ENCODE results near the gene ATXN1.

Gene ATXN1

GRCh38 chr6:16562498-16562897 is 198.8 kb downstream of the ATXN1 start:
- no peak for TF ChIP-seq Cebpa-rat (IDR thresholded peaks at IDR 0.05)

GRCh38 chr6:16559071-16559470 is 202.2 kb downstream of the ATXN1 start:
- Histone ChIP-seq H3K9me3 (no peaks in the 10 kb centered on the region), H3K36me3 (no peaks in the 10 kb centered on the region), H3K9ac (no peak overlapping the region), H3K27me3 (no peaks in the 10 kb centered on the region), H4K20me1 (no peaks in the 10 kb centered on the region), H3K27ac (no peak overlapping the region), H3K4me3 (no peak overlapping the region), H3K4me2 (no peak overlapping the region), H3K4me1 (no peaks in the 10 kb centered on the region)
- TF ChIP-seq Cebpa-rat (IDR thresholded peaks at IDR 0.05), result no peak

More at GRCh38 chr6:16562498-16562897, 198.8 kb downstream of the ATXN1 start:
- Histone ChIP-seq H3K4me2 (no peak overlapping the region), H3K4me3 (no peak overlapping the region), H3K27ac (no peak overlapping the region), H3K36me3 (no peaks in the 10 kb centered on the region), H3K4me1 (no peaks in the 10 kb centered on the region), H3K9me3 (no peaks in the 10 kb centered on the region), H4K20me1 (no peaks in the 10 kb centered on the region), H3K9ac (no peak overlapping the region), H3K27me3 (no peaks in the 10 kb centered on the region)

DNA sequence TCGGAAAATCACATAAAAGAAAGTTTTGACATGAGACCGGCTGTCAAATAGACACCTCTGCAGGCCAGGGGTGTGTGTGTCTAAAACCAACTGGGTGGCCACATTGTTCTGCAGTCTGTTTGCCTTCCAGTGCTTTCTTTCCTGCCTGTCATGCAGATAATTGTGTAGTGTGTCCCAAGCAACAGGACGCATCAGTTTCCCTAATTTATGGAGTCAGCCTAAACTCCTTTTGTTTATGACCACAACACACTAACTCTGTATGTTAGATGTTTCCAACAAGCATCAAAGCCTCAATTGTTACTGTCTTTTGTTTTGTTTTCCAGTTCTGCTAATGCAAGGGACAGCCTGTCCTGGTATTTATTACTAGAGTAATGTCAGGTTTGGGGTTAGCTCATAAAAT is 205.7 kb downstream of the ATXN1 start:
- no peak overlapping the region for H3K9ac ChIP-seq
- H3K4me1 ChIP-seq, result no peaks in the 10 kb centered on the region
- no peak overlapping the region for H3K27ac ChIP-seq
- H3K27me3 ChIP-seq, result no peaks in the 10 kb centered on the region
- no peak for TF ChIP-seq Cebpa-rat (IDR thresholded peaks at IDR 0.05)
- no peaks in the 10 kb centered on the region for H3K36me3 ChIP-seq
- H4K20me1 ChIP-seq, result no peaks in the 10 kb centered on the region
- H3K4me3 ChIP-seq, result no peak overlapping the region
- H3K9me3 ChIP-seq, result no peaks in the 10 kb centered on the region
- no peak overlapping the region for H3K4me2 ChIP-seq

- no peaks in the 10 kb centered on the region for H4K20me1 ChIP-seq
- H3K27me3 ChIP-seq, result no peaks in the 10 kb centered on the region
- H3K27ac ChIP-seq, result no peak overlapping the region
- H3K9me3 ChIP-seq, result no peaks in the 10 kb centered on the region
- H3K4me3 ChIP-seq, result no peak overlapping the region
- no peaks in the 10 kb centered on the region for H3K4me1 ChIP-seq
- no peak overlapping the region for H3K4me2 ChIP-seq
- TF ChIP-seq Cebpa-rat (IDR thresholded peaks at IDR 0.05), result no peak
- H3K36me3 ChIP-seq, result no peaks in the 10 kb centered on the region
- no peak overlapping the region for H3K9ac ChIP-seq
Observed at GRCh38 chr6:16553531-16553930, 207.7 kb downstream of the ATXN1 start.

DNA sequence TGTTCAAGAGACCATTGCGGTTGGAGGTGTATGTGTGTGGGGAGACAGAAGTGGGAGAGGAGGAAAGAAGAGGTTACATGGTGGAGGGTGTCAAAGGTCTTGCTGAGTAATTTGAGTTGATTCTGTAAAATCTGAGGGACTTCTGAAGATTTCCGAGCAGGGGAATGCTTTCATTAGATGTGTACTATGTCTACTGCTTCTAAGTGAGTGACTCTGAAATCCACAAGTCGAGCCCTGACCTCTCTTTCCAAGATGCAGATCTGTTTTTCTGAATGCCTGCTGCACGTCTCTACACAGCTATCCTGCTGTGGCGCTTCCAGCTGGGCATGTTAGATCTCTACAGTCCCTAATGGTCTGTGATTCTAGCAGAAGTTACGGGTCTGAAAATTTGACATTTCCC is 209.8 kb downstream of the ATXN1 start:
- no peak overlapping the region for H3K4me2 ChIP-seq

DNA sequence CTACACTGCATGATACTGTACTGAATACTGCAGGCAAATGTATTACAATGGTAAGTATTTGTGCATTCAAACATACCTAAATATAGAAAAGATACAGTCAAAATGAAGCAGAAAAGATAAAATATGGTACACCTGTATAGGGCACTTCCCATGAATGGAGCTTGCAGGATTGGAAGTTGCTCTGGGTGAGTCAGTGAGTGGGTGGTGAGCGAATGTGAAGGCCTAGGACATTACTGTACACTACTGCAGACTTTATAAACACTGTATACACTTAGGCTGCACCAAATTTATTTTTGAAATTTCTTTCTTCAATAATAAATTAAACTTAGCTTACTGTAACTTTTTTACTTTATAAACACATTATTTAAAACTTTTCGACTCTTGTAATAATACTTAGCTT is 213.1 kb downstream of the ATXN1 start:
- no peaks in the 10 kb centered on the region for H3K4me1 ChIP-seq
- H3K27ac ChIP-seq, result no peak overlapping the region
- H3K9ac ChIP-seq, result no peak overlapping the region
- no peaks in the 10 kb centered on the region for H4K20me1 ChIP-seq
- TF ChIP-seq Cebpa-rat (IDR thresholded peaks at IDR 0.05), result no peak
- no peaks in the 10 kb centered on the region for H3K27me3 ChIP-seq
- no peaks in the 10 kb centered on the region for H3K9me3 ChIP-seq
- no peak overlapping the region for H3K4me2 ChIP-seq
- no peaks in the 10 kb centered on the region for H3K36me3 ChIP-seq
- H3K4me3 ChIP-seq, result no peak overlapping the region

More for the DNA sequence above, 209.8 kb downstream of the ATXN1 start:
- Histone ChIP-seq H3K27ac (no peak overlapping the region), H3K9ac (no peak overlapping the region), H3K27me3 (no peaks in the 10 kb centered on the region), H3K9me3 (no peaks in the 10 kb centered on the region), H3K36me3 (no peaks in the 10 kb centered on the region), H3K4me3 (no peak overlapping the region), H3K4me1 (no peaks in the 10 kb centered on the region), H4K20me1 (no peaks in the 10 kb centered on the region)
- TF ChIP-seq Cebpa-rat (IDR thresholded peaks at IDR 0.05), result no peak

DNA sequence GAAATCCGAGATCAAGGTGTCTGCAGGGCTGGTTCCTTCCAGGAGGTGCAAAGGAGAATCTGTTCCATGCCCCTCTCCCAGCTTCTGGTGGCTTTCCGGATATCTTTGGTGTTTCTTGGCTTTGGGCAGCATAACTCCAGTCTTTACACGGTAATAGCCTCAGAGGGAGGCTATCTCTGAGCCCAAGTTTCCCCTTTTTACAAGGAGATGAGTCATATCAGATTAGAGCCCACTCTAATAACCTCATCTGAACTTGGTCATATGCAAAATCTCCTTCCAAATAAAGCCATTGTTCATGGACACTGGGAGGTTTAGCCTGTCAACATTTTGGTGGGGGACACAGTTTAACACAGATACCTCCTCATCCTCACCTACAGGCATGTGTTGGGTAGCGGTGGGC is 213.7 kb downstream of the ATXN1 start:
- no peak overlapping the region for H3K4me2 ChIP-seq

DNA sequence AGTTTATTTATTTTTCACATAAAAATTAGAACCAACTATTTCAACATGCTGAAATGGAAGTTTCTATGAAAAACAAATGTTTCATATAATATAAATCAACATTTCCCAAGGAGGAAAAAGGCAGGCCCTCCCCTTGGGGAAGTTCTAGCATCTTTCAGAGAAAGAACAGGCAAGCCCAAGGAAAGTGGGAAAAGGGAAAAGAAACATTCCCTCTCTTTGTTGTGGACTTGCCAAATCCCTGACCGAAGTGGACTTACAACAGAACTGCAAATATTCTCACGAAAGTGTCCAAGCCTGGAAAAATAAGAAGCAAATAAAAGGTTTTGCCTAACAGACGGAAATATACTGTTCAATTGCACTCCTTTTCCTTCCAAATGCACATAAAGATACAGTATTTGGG is 214.4 kb downstream of the ATXN1 start:
- Histone ChIP-seq H3K36me3 (no peaks in the 10 kb centered on the region), H3K27me3 (no peaks in the 10 kb centered on the region), H4K20me1 (no peaks in the 10 kb centered on the region), H3K9ac (no peak overlapping the region), H3K27ac (no peak overlapping the region), H3K9me3 (no peaks in the 10 kb centered on the region), H3K4me3 (no peak overlapping the region), H3K4me2 (no peak overlapping the region), H3K4me1 (no peaks in the 10 kb centered on the region)
- no peak for TF ChIP-seq Cebpa-rat (IDR thresholded peaks at IDR 0.05)

More for the DNA sequence above, 213.7 kb downstream of the ATXN1 start:
- TF ChIP-seq Cebpa-rat (IDR thresholded peaks at IDR 0.05), result no peak
- no peak overlapping the region for H3K27ac ChIP-seq
- H3K36me3 ChIP-seq, result no peaks in the 10 kb centered on the region
- H3K9ac ChIP-seq, result no peak overlapping the region
- no peaks in the 10 kb centered on the region for H3K27me3 ChIP-seq
- no peaks in the 10 kb centered on the region for H4K20me1 ChIP-seq
- H3K4me3 ChIP-seq, result no peak overlapping the region
- no peaks in the 10 kb centered on the region for H3K4me1 ChIP-seq
- no peaks in the 10 kb centered on the region for H3K9me3 ChIP-seq

GRCh38 chr6:16545382-16545781 is 215.9 kb downstream of the ATXN1 start:
- H3K9me3 ChIP-seq, result no peaks in the 10 kb centered on the region
- H3K27me3 ChIP-seq, result no peaks in the 10 kb centered on the region
- no peaks in the 10 kb centered on the region for H3K36me3 ChIP-seq
- no peak overlapping the region for H3K4me2 ChIP-seq
- no peak overlapping the region for H3K4me3 ChIP-seq
- TF ChIP-seq Cebpa-rat (IDR thresholded peaks at IDR 0.05), result no peak
- no peak overlapping the region for H3K9ac ChIP-seq
- no peaks in the 10 kb centered on the region for H3K4me1 ChIP-seq
- no peaks in the 10 kb centered on the region for H4K20me1 ChIP-seq
- H3K27ac ChIP-seq, result no peak overlapping the region

- Histone ChIP-seq H3K4me3 (no peak overlapping the region), H4K20me1 (no peaks in the 10 kb centered on the region), H3K27me3 (no peaks in the 10 kb centered on the region), H3K36me3 (no peaks in the 10 kb centered on the region), H3K4me1 (no peaks in the 10 kb centered on the region), H3K4me2 (no peak overlapping the region), H3K9me3 (no peaks in the 10 kb centered on the region), H3K9ac (no peak overlapping the region), H3K27ac (no peak overlapping the region)
- TF ChIP-seq Cebpa-rat (IDR thresholded peaks at IDR 0.05), result no peak
Observed at GRCh38 chr6:16544521-16544920, 216.7 kb downstream of the ATXN1 start.

- Histone ChIP-seq H4K20me1 (no peaks in the 10 kb centered on the region), H3K9ac (no peak overlapping the region), H3K9me3 (no peaks in the 10 kb centered on the region), H3K27ac (no peak overlapping the region), H3K4me1 (no peaks in the 10 kb centered on the region), H3K27me3 (no peaks in the 10 kb centered on the region), H3K4me3 (no peak overlapping the region), H3K36me3 (no peaks in the 10 kb centered on the region), H3K4me2 (no peak overlapping the region)
- no peak for TF ChIP-seq Cebpa-rat (IDR thresholded peaks at IDR 0.05)
Observed at GRCh38 chr6:16544006-16544405, 217.3 kb downstream of the ATXN1 start.

Data from BLaER1 (cell line).